Measurements from ENCODE around the gene SLC26A1. TPM values are rescaled to one million over a fixed set of nuclear protein-coding genes. Genes with fewer than 3 reads are reported as not detected.

The SLC26A1 gene
- total RNA-seq, 1 donor = 0.27 TPM

DNA sequence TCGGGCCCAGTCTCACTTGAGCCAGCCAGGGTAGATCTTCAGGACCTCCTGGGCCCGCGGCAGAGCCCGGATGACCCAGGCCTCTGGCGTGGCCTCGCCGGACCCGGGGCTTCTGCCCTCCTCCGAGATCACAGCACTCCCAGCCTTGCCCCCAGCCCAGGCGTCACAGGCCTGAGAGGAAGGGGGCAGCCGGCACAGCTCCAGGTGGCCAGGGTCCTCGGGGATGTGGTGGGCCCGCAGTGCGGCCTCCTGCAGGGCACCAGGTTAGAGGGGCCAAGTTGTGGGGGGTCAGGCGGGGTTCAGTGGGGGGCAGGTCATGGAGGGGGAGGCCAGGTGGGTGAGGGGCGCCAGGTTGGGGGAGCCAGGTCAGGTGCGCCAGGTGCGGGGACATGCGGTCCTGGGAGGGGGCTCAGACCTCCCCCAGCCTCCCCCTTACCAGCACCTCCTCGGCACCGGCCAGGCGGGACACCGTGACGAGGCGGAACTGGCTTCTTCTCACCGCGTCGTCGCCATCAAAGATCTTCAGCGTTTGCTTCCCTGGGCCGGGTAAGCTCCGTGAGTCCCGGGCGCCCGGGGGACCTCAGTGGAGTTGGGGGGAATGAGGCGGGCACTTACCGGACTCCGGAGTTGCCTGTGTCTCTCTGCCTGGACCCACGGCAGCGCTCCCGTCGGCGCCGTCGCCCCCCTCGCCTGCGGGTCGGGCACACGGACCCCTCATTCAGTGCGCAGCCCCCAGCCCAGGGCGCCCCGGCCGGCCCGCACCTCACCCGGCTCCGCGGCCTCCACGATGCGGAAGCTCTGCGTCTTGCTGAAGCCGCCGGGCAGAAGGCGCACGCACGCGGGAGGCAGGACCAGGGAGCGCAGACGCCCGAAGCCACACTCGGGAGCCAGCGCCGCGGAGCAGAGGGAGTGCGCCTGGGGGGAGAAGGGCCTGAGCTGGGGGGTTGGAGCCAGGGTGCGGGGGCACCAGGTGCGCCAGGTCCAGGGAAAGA is 25.8 kb downstream of the SLC26A1 start:
- H3K4me3 ChIP-seq (ENCODE audit: low read depth, low read length) = no peak overlapping the region
- TF ChIP-seq, protein P1, sequence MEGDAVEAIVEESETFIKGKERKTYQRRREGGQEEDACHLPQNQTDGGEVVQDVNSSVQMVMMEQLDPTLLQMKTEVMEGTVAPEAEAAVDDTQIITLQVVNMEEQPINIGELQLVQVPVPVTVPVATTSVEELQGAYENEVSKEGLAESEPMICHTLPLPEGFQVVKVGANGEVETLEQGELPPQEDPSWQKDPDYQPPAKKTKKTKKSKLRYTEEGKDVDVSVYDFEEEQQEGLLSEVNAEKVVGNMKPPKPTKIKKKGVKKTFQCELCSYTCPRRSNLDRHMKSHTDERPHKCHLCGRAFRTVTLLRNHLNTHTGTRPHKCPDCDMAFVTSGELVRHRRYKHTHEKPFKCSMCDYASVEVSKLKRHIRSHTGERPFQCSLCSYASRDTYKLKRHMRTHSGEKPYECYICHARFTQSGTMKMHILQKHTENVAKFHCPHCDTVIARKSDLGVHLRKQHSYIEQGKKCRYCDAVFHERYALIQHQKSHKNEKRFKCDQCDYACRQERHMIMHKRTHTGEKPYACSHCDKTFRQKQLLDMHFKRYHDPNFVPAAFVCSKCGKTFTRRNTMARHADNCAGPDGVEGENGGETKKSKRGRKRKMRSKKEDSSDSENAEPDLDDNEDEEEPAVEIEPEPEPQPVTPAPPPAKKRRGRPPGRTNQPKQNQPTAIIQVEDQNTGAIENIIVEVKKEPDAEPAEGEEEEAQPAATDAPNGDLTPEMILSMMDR (IDR thresholded peaks at IDR 0.05; ENCODE audit: insufficient read depth, low read length) = no peak
- no peak for DNase-seq (ENCODE audit: low read depth)

DNA sequence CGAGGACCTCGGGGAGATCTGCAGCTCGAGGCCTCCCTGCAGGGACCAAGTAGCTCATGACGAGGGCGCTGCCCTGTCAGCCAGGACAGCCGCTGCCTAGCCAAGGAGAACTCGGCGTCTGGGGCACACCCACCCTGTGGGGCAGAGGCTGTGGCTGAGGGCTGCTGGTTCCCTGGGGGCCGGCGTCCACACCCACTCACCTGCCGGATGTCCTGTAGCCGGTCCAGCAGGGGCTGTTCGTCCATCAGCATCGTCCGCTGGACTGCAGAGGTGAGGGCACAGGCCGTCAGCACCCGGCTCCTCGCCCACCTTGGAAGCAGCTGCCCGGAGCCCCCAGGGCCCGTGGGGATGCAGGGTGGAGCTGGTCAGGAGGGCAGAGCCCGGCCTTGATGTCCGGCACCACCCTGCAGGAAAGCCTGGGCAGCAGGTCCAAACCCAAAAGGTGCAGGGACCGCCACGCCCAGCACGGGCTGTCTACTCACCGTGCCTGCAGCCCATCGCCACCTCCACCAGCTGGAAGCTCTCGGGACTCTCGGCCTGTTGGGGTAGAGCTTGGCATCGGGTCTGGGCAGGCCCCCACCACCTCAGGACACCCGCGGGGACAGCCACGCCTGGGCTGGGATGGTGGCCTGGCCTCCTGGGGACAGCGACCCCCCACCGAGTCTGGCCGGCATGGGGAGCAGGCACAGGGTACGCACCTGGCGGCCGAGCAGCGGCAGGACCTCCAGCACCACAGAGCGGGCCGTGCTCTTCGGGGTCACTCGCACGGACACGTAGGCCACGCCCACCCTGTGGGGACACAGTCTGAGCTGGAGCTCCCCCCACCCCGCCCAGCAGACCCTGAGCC is 26.7 kb downstream of the SLC26A1 start:
- no peak for DNase-seq (ENCODE audit: low read depth)
- H3K4me3 ChIP-seq (ENCODE audit: low read depth, low read length) = no peak overlapping the region
- TF ChIP-seq, protein P1 (IDR thresholded peaks at IDR 0.05; ENCODE audit: insufficient read depth, low read length) = no peak

DNA sequence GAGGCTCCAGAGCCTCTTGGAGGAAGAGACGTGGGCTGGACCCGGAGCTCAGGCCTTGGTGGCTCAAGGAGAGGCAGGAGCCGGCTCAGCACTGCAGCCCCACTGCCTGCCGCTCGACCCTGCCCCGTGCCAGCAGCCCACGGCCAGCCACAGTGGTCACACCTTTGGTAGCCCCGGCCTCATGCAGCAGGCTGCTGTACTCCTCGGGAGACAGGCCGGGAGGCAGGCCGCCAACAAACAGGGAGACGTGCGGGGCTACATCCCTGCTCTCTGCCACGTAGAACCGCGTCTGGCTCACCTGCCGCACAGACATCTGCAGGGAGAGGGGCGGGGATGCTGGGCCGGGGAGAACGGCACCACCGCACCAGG is 27.5 kb downstream of the SLC26A1 start:
- H3K4me3 ChIP-seq (ENCODE audit: low read depth, low read length) = no peak overlapping the region
- DNase-seq (ENCODE audit: low read depth) = no peak
- TF ChIP-seq, protein P1 (IDR thresholded peaks at IDR 0.05; ENCODE audit: insufficient read depth, low read length) = no peak

DNA sequence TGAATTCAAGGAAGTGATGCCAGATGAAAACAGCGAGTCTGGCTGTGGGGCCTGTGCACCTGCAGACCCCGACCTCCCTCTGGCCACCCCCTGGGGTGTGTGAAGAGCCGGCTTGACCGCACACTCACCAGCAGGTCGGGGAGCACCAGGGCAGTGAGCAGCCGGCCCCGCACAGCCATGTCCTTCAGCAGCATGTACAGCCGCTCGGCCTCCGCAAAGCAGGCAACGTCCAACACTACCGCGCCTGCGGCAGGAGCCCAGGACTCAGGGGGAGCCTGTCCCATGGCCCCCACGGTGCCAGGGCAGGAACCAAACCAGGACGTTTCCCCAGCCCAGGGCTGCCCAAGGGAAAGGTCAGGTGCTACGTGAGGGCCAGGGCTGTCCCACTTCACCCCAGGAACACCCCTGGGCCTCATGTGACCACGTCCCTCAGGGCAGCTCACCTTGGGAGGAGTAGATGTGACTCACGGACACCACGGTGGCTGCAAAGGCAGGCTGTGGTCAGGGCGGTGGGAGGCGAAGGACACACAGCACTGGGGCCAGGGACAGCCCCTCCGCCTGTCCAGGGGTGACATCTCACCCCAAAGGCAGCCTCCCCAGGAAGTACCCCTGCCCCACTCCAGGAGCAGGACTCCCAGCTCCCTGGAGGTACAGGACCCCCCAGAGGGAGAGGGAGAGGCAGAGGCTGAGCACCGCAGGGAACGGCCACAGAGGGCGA is 28.0 kb downstream of the SLC26A1 start:
- TF ChIP-seq, protein P1 (IDR thresholded peaks at IDR 0.05; ENCODE audit: insufficient read depth, low read length) = no peak
- H3K4me3 ChIP-seq (ENCODE audit: low read depth, low read length) = no peak overlapping the region
- DNase-seq (ENCODE audit: low read depth) = no peak

DNA sequence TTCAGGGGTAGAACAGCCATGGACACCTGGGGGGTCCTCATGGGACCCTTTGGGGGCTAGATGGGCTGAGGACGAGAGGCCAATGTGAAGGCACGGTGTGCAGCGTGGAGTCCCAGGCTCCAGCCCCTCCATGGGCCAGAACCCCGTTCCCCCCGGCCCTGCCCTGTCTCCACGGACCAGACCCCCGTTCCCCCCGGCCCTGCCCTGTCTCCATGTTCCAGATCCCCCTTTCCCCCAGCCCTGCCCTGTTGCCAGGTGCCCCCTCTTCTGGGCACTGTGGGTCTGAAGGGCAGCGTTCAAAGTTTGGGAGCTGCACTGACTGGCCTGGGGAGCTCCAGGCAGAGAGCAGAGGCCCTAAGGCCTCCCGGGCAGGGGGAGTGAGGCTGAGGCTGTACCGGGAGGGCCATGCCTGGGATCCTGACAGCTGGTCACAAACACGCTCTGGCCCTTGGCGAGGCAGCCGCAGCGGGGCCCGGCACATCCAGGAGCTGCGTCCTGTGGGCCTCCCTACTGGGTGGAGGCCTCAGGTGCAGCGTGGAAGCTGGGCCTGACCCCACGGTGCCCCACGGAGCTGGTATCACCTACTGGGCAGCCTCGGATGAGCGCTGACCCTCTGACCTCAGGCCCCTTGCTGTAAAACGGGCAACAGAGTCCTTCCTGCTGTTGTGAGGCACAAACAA is 28.7 kb downstream of the SLC26A1 start:
- H3K4me3 ChIP-seq (ENCODE audit: low read depth, low read length) = no peak overlapping the region
- no peak for DNase-seq (ENCODE audit: low read depth)
- TF ChIP-seq, protein P1 (IDR thresholded peaks at IDR 0.05; ENCODE audit: insufficient read depth, low read length) = no peak
